ENCODE data around the gene ABCG4.

DNA sequence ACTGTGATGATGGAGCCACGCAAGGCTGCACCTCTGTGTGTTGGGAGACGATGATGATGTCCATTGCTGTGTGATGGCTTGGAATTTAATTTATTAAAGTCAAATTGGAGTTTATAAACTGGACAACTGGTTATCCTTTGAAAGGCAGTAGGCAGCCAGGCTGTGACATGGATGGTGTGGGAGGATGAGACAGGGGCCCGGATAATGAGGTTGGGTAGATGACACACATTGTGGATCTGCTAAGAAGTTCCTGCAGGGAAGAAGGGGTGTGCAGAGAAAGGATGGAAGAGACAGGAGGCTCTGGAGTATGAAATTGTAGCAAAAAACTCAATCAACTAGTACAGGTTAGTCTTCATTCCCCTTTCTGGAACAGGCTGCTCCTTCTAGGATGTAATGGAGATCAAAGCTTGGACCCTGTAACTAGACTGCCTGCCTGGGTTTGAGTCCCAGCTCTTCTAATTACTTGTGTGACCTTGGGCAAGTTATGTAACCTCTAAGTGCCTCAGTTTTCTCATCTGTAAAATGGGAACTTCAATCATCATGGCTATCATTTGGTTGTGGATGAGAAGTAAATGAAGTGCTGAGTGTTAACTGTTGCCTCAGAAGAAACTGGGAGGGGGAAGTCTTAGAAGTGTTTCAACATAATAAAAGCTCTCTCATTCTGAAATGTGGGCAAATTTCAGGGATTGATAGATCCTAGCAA lies 31.7 kb upstream of the ABCG4 start:
- TF ChIP-seq, protein P1, sequence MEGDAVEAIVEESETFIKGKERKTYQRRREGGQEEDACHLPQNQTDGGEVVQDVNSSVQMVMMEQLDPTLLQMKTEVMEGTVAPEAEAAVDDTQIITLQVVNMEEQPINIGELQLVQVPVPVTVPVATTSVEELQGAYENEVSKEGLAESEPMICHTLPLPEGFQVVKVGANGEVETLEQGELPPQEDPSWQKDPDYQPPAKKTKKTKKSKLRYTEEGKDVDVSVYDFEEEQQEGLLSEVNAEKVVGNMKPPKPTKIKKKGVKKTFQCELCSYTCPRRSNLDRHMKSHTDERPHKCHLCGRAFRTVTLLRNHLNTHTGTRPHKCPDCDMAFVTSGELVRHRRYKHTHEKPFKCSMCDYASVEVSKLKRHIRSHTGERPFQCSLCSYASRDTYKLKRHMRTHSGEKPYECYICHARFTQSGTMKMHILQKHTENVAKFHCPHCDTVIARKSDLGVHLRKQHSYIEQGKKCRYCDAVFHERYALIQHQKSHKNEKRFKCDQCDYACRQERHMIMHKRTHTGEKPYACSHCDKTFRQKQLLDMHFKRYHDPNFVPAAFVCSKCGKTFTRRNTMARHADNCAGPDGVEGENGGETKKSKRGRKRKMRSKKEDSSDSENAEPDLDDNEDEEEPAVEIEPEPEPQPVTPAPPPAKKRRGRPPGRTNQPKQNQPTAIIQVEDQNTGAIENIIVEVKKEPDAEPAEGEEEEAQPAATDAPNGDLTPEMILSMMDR (IDR thresholded peaks at IDR 0.05) = no peak
- TF ChIP-seq POLR2A (IDR thresholded peaks at IDR 0.05) = no peak
